ENCODE measurements around the gene NTNG1. TPM values are rescaled to one million over a fixed set of nuclear protein-coding genes. Genes with fewer than 3 reads are reported as not detected.
"Not testable (repeated sequence)": the region's sequence is repeated elsewhere in the genome, so short reads cannot be mapped to it uniquely, and the experiment has no call there.

NTNG1 gene
- total RNA-seq, 1 donor, result 20.9 TPM

- H3K4me3 ChIP-seq (ENCODE audit: low read depth, low read length), result no peak overlapping the region
- no peak for DNase-seq (ENCODE audit: low read depth)
- TF ChIP-seq CTCF (IDR thresholded peaks at IDR 0.05; ENCODE audit: insufficient read depth, low read length), result no peak
Measured at GRCh38 chr1:107232426-107232825, 91.6 kb downstream of the NTNG1 start.

- not testable (repeated sequence) for DNase-seq (ENCODE audit: low read depth)
Measured at GRCh38 chr1:107236760-107237159, 95.9 kb downstream of the NTNG1 start.

GRCh38 chr1:107243461-107243860, 102.6 kb downstream of the NTNG1 start:
- H3K4me3 ChIP-seq (ENCODE audit: low read depth, low read length), result no peak overlapping the region
- no peak for DNase-seq (ENCODE audit: low read depth)
- TF ChIP-seq CTCF (IDR thresholded peaks at IDR 0.05; ENCODE audit: insufficient read depth, low read length), result no peak

More at GRCh38 chr1:107236760-107237159, 95.9 kb downstream of the NTNG1 start:
- not testable (repeated sequence) for H3K4me3 ChIP-seq (ENCODE audit: low read depth, low read length)

- no peak overlapping the region for H3K4me3 ChIP-seq (ENCODE audit: low read depth, low read length)
- DNase-seq (ENCODE audit: low read depth), result no peak
- TF ChIP-seq CTCF (IDR thresholded peaks at IDR 0.05; ENCODE audit: insufficient read depth, low read length), result no peak
Measured at GRCh38 chr1:107244709-107245500, 104.1 kb downstream of the NTNG1 start.

GRCh38 chr1:107246775-107247345, 106.0 kb downstream of the NTNG1 start:
- DNase-seq (ENCODE audit: low read depth), result no peak
- no peak overlapping the region for H3K4me3 ChIP-seq (ENCODE audit: low read depth, low read length)
- TF ChIP-seq CTCF (IDR thresholded peaks at IDR 0.05; ENCODE audit: insufficient read depth, low read length), result no peak

- no peak overlapping the region for H3K4me3 ChIP-seq (ENCODE audit: low read depth, low read length)
- no peak for DNase-seq (ENCODE audit: low read depth)
- no peak for TF ChIP-seq CTCF (IDR thresholded peaks at IDR 0.05; ENCODE audit: insufficient read depth, low read length)
Measured at GRCh38 chr1:107247679-107248078, 106.8 kb downstream of the NTNG1 start.

GRCh38 chr1:107250169-107250568, 109.3 kb downstream of the NTNG1 start:
- TF ChIP-seq CTCF (IDR thresholded peaks at IDR 0.05; ENCODE audit: insufficient read depth, low read length), result no peak
- DNase-seq (ENCODE audit: low read depth), result no peak
- H3K4me3 ChIP-seq (ENCODE audit: low read depth, low read length), result no peak overlapping the region

Measured in fibroblast of the aortic adventitia (primary cell).